ENCODE data around the gene LAMA2. TPM values are rescaled to one million over a fixed set of nuclear protein-coding genes. Genes with fewer than 3 reads are reported as not detected.
A peak's percentile ranks its signal among the peaks of the same experiment; 100 is the strongest.

The LAMA2 gene
- total RNA-seq, 1 donor = 9.4 TPM

DNA sequence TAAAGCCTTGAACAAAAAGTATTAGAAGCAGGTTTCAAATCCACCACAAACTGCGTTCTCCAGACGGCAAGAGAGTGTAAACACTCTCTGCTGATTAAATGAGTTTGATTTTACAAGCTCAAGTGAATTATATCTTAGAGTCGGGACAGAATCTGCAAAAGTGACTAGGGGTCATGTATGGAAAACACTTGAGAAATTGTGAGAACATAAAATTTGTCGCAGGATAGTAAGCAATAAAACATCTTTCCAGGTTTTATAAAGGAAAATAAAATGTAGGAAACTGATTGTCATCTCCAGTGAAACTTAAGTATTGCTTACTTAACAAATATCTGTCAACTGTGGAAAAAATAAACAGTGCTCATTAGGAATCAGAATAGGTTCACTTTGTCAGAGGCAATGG lies 452.9 kb downstream of the LAMA2 start:
- H2AFZ ChIP-seq (ENCODE audit: low read length) = no peak overlapping the region
- H3K9me3 ChIP-seq (ENCODE audit: low read depth, low read length) = no peaks in the 10 kb centered on the region
- no peak for DNase-seq (ENCODE audit: insufficient read length, low spot score, missing footprints)
- no peak overlapping the region for H3K27ac ChIP-seq (ENCODE audit: low read depth, low read length)
- H3K36me3 ChIP-seq (ENCODE audit: insufficient read depth, low read length) = no peaks in the 10 kb centered on the region
- no peak overlapping the region for H3K4me2 ChIP-seq (ENCODE audit: insufficient read depth, low read length)
- H3K4me1 ChIP-seq (ENCODE audit: insufficient read depth, low read length) = peaks cover 10% of the 10 kb centered on the region
- TF ChIP-seq, protein P1, sequence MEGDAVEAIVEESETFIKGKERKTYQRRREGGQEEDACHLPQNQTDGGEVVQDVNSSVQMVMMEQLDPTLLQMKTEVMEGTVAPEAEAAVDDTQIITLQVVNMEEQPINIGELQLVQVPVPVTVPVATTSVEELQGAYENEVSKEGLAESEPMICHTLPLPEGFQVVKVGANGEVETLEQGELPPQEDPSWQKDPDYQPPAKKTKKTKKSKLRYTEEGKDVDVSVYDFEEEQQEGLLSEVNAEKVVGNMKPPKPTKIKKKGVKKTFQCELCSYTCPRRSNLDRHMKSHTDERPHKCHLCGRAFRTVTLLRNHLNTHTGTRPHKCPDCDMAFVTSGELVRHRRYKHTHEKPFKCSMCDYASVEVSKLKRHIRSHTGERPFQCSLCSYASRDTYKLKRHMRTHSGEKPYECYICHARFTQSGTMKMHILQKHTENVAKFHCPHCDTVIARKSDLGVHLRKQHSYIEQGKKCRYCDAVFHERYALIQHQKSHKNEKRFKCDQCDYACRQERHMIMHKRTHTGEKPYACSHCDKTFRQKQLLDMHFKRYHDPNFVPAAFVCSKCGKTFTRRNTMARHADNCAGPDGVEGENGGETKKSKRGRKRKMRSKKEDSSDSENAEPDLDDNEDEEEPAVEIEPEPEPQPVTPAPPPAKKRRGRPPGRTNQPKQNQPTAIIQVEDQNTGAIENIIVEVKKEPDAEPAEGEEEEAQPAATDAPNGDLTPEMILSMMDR (IDR thresholded peaks at IDR 0.05; ENCODE audit: extremely low read depth, low read depth, low read length) = no peak
- H3K27me3 ChIP-seq (ENCODE audit: insufficient read depth, low read length) = no peaks in the 10 kb centered on the region
- no peaks in the 10 kb centered on the region for H4K20me1 ChIP-seq (ENCODE audit: insufficient read depth, low read length)
- no peak overlapping the region for H3K4me3 ChIP-seq (ENCODE audit: insufficient read depth, low read length)
- H3K79me2 ChIP-seq (ENCODE audit: insufficient read depth, low read length) = no peaks in the 10 kb centered on the region

DNA sequence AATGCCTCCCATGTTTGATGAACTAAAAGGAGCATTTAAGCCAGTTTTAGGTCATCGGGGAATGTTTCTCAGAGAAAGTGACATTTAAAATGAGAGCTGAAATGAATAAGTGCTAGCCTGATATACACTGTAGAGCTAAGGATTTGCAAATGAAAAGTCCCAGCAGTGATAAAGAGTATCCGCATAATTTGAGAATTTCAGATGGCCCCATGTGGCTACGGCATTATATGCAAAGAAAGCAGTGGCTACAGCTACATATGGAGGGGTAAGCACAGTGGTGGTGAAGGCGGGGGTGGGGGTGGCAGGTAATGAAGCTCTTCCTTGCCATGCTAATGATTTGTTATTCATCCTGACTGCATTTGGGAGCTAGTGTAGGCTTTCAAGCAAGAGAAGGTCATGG lies 455.7 kb downstream of the LAMA2 start:
- H4K20me1 ChIP-seq (ENCODE audit: insufficient read depth, low read length) = no peaks in the 10 kb centered on the region
- H3K79me2 ChIP-seq (ENCODE audit: insufficient read depth, low read length) = no peaks in the 10 kb centered on the region
- H3K4me3 ChIP-seq (ENCODE audit: insufficient read depth, low read length) = no peak overlapping the region
- TF ChIP-seq, protein P1 (IDR thresholded peaks at IDR 0.05; ENCODE audit: extremely low read depth, low read depth, low read length) = no peak
- no peaks in the 10 kb centered on the region for H3K4me1 ChIP-seq (ENCODE audit: insufficient read depth, low read length)
- H3K4me2 ChIP-seq (ENCODE audit: insufficient read depth, low read length) = no peak overlapping the region
- H3K36me3 ChIP-seq (ENCODE audit: insufficient read depth, low read length) = no peaks in the 10 kb centered on the region
- no peak overlapping the region for H3K27ac ChIP-seq (ENCODE audit: low read depth, low read length)
- no peak for DNase-seq (ENCODE audit: insufficient read length, low spot score, missing footprints)
- no peaks in the 10 kb centered on the region for H3K9me3 ChIP-seq (ENCODE audit: low read depth, low read length)
- H2AFZ ChIP-seq (ENCODE audit: low read length) = no peak overlapping the region
- no peaks in the 10 kb centered on the region for H3K27me3 ChIP-seq (ENCODE audit: insufficient read depth, low read length)

DNA sequence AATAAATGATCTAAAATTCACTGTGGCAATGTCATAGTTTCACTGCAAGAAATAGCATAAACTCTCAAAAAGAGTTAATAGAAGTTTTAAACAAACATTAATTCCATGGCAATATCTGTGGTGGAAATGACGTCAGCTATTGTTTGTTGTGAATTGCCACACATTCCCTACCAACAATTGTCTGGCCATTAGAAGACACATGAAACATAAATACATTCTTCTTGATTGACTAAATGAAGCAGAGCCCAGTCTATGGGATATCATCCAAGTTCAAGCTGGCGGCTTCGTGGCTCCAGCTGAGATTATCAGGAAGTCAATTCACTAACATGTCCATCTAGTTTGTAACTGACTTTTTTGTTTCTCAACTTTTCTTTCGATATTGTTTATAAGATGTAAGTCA lies 458.0 kb downstream of the LAMA2 start:
- H3K4me1 ChIP-seq (ENCODE audit: insufficient read depth, low read length) = peaks cover 7% of the 10 kb centered on the region
- H3K27ac ChIP-seq (ENCODE audit: low read depth, low read length) = peak overlapping the region; percentile 75

DNA sequence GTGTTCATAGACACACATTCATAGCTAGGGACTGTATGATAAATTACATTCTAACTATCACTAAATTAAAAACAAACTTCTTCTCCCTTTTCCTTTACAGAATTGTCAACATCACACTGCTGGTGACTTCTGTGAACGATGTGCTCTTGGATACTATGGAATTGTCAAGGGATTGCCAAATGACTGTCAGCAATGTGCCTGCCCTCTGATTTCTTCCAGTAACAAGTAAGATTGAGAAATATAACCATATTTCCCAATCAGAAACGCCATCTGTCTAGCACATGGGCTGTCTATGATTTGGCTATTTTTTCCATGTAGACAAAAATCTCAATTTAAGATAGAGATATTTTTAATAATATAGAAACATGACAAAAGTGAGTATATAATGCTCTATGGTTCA lies 459.3 kb downstream of the LAMA2 start:
- TF ChIP-seq, protein P1 (IDR thresholded peaks at IDR 0.05; ENCODE audit: extremely low read depth, low read depth, low read length) = no peak
- H2AFZ ChIP-seq (ENCODE audit: low read length) = peak overlapping the region; percentile 27
- H3K27ac ChIP-seq (ENCODE audit: low read depth, low read length) = no peak overlapping the region
- no peak overlapping the region for H3K4me3 ChIP-seq (ENCODE audit: insufficient read depth, low read length)
- no peak overlapping the region for H3K4me2 ChIP-seq (ENCODE audit: insufficient read depth, low read length)
- peaks cover 12% of the 10 kb centered on the region for H3K4me1 ChIP-seq (ENCODE audit: insufficient read depth, low read length)
- no peak for DNase-seq (ENCODE audit: insufficient read length, low spot score, missing footprints)
- H3K27me3 ChIP-seq (ENCODE audit: insufficient read depth, low read length) = no peaks in the 10 kb centered on the region
- no peaks in the 10 kb centered on the region for H3K36me3 ChIP-seq (ENCODE audit: insufficient read depth, low read length)
- H4K20me1 ChIP-seq (ENCODE audit: insufficient read depth, low read length) = no peaks in the 10 kb centered on the region
- H3K79me2 ChIP-seq (ENCODE audit: insufficient read depth, low read length) = no peaks in the 10 kb centered on the region
- H3K9me3 ChIP-seq (ENCODE audit: low read depth, low read length) = no peaks in the 10 kb centered on the region

More for the DNA sequence above, 458.0 kb downstream of the LAMA2 start:
- H3K9me3 ChIP-seq (ENCODE audit: low read depth, low read length) = no peaks in the 10 kb centered on the region
- no peaks in the 10 kb centered on the region for H3K36me3 ChIP-seq (ENCODE audit: insufficient read depth, low read length)
- no peak overlapping the region for H3K4me3 ChIP-seq (ENCODE audit: insufficient read depth, low read length)
- no peak overlapping the region for H2AFZ ChIP-seq (ENCODE audit: low read length)
- H3K4me2 ChIP-seq (ENCODE audit: insufficient read depth, low read length) = no peak overlapping the region
- TF ChIP-seq, protein P1 (IDR thresholded peaks at IDR 0.05; ENCODE audit: extremely low read depth, low read depth, low read length) = no peak
- peak; percentile 57 for DNase-seq (ENCODE audit: insufficient read length, low spot score, missing footprints)
- no peaks in the 10 kb centered on the region for H3K79me2 ChIP-seq (ENCODE audit: insufficient read depth, low read length)
- no peaks in the 10 kb centered on the region for H4K20me1 ChIP-seq (ENCODE audit: insufficient read depth, low read length)
- no peaks in the 10 kb centered on the region for H3K27me3 ChIP-seq (ENCODE audit: insufficient read depth, low read length)

Measured in osteoblast (primary cell).